ENCODE data around the gene NLGN3.

NLGN3 gene

GRCh38 chrX:71117358-71117757 lies 27.3 kb upstream of the NLGN3 start:
- no peak for DNase-seq (ENCODE audit: low read depth)
- TF ChIP-seq, protein P1, sequence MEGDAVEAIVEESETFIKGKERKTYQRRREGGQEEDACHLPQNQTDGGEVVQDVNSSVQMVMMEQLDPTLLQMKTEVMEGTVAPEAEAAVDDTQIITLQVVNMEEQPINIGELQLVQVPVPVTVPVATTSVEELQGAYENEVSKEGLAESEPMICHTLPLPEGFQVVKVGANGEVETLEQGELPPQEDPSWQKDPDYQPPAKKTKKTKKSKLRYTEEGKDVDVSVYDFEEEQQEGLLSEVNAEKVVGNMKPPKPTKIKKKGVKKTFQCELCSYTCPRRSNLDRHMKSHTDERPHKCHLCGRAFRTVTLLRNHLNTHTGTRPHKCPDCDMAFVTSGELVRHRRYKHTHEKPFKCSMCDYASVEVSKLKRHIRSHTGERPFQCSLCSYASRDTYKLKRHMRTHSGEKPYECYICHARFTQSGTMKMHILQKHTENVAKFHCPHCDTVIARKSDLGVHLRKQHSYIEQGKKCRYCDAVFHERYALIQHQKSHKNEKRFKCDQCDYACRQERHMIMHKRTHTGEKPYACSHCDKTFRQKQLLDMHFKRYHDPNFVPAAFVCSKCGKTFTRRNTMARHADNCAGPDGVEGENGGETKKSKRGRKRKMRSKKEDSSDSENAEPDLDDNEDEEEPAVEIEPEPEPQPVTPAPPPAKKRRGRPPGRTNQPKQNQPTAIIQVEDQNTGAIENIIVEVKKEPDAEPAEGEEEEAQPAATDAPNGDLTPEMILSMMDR (IDR thresholded peaks at IDR 0.05; ENCODE audit: low read depth, low read length, missing control alignments) = no peak
- no peak overlapping the region for H3K4me3 ChIP-seq (ENCODE audit: low read depth, low read length)

DNA sequence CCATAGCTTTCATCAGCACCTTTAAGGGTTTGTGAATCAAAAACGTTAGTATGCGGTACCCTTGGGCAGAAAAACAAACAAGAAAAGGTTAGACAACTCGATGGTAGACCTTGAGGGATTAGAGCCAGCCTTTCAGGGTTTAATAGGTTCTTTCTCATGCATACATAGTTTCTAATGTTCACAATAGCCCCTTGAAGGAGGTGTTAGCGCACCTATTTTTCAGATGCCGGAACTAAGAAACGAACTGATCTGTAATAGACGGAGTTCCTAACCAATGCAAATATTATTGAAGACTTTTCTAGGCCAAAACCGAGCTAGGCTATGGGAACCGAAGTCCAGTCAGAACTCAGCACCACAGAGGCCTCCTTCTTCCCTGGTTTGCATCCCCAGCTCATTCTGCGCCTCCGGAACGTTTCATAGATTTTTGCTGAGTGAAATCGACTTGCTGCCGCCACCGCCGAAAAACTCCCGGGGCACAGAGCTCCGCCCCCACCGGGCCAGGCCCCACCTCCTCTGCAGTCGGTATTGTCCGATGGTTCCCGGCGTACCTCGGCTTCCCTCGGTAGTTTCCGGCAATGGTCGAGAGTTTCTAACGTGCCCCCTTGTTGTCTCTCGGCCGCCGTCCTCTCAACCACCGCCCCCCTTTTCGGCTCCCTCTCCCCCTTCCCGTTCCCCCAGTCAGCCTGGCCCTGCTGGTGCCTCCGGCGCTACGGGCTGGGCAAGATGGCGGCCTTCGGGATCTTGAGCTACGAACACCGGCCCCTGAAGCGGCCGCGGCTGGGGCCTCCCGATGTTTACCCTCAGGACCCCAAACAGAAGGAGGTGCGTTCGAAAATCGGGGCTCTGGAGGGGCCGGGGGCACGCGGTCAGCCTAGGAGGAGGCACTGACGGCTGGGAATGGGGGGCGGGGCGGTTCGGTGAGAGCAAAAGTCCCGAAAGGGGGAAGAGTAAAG lies 26.3 kb upstream of the NLGN3 start, which contains the start of gene MED12:
TSS of gene MED12 (plus strand) at position 565 of the 953 bp plus-strand sequence. CDS start at position 724, 159 bp downstream.
- TF ChIP-seq, protein P1 (IDR thresholded peaks at IDR 0.05; ENCODE audit: low read depth, low read length, missing control alignments) = no peak
- DNase-seq (ENCODE audit: low read depth) = no peak
- peak within 1 kb of the TSS; percentile 51 for H3K4me3 ChIP-seq (ENCODE audit: low read depth, low read length)

DNA sequence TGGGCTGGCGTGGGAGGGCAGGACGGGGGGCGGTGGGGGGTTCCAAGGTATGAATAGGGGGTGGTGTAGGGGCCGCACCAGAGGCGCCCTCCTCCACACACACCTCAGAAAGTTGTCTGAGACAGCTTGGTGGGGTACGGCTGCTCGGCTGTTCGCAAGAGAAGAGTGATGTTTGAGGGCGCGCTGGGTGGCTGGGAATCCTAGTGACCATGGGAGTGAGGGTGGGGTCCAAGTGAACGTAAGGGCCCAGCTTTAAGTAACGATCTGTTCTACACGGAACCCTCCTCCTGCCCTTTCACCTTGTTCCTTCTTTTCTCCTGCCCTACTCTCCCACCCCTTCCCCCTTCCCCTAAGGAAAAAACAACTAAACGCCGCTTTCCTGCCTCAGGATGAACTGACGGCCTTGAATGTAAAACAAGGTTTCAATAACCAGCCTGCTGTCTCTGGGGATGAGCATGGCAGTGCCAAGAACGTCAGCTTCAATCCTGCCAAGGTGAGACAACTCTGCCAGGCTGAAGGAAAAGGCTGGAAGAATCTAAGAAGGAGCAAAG lies 25.6 kb upstream of the NLGN3 start:
- H3K4me3 ChIP-seq (ENCODE audit: low read depth, low read length) = peak overlapping the region; percentile 51
- DNase-seq (ENCODE audit: low read depth) = no peak
- TF ChIP-seq, protein P1 (IDR thresholded peaks at IDR 0.05; ENCODE audit: low read depth, low read length, missing control alignments) = no peak

GRCh38 chrX:71128166-71128833 lies 16.3 kb upstream of the NLGN3 start:
- DNase-seq (ENCODE audit: low read depth) = no peak
- TF ChIP-seq, protein P1 (IDR thresholded peaks at IDR 0.05; ENCODE audit: low read depth, low read length, missing control alignments) = no peak
- no peak overlapping the region for H3K4me3 ChIP-seq (ENCODE audit: low read depth, low read length)

- no peak for DNase-seq (ENCODE audit: low read depth)
- TF ChIP-seq, protein P1 (IDR thresholded peaks at IDR 0.05; ENCODE audit: low read depth, low read length, missing control alignments) = peak; percentile 88
- H3K4me3 ChIP-seq (ENCODE audit: low read depth, low read length) = no peak overlapping the region
These were observed 15.5 kb upstream of the NLGN3 start for GRCh38 chrX:71128915-71129765.

GRCh38 chrX:71131510-71131909 lies 13.1 kb upstream of the NLGN3 start:
- TF ChIP-seq, protein P1 (IDR thresholded peaks at IDR 0.05; ENCODE audit: low read depth, low read length, missing control alignments) = no peak
- H3K4me3 ChIP-seq (ENCODE audit: low read depth, low read length) = no peak overlapping the region
- no peak for DNase-seq (ENCODE audit: low read depth)
